Astrocyte (in vitro differentiated cells and primary cell): ENCODE data around the gene ADCY3. TPM values are rescaled to one million over a fixed set of nuclear protein-coding genes. Genes with fewer than 3 reads are reported as not detected.
A peak's percentile ranks its signal among the peaks of the same experiment; 100 is the strongest.

Source experiments
- DNase-seq: peaks from one replicate; pipeline ENCODE4 v3.0.0-alpha.2; 2010; ENCODE audit warnings: low read depth
- FAIRE-seq: peaks from 2 replicates; lab custom pipeline; 2011; peaks lifted over from hg19 to GRCh38; lab: Jason Lieb, UNC
- H2AFZ ChIP-seq: 2 replicates; pipeline ENCODE4 v1.6.0; 2012; ENCODE audit warnings: low read depth, low read length, inconsistent platforms
- H3K27ac ChIP-seq: 2 replicates; pipeline ENCODE4 v1.5.1; 2011; ENCODE audit warnings: low read depth, low read length, inconsistent platforms
- H3K27me3 ChIP-seq: 2 replicates; pipeline ENCODE4 v1.6.0; 2011; ENCODE audit warnings: low read length, inconsistent platforms; ENCODE audit not compliant: insufficient read depth
- H3K36me3 ChIP-seq: 2 replicates; pipeline ENCODE4 v1.5.1; 2011; ENCODE audit warnings: low read length, inconsistent platforms; ENCODE audit not compliant: insufficient read depth
- H3K4me1 ChIP-seq: 2 replicates; pipeline ENCODE4 v1.5.1; 2011; ENCODE audit warnings: low read length, inconsistent platforms; ENCODE audit not compliant: insufficient read depth
- H3K4me2 ChIP-seq: 2 replicates; pipeline ENCODE4 v1.6.0; 2012; ENCODE audit warnings: low read length, inconsistent platforms
- H3K4me3 ChIP-seq: 2 replicates; pipeline ENCODE4 v1.5.1; 2011; ENCODE audit warnings: low read depth, mild to moderate bottlenecking, low read length, inconsistent platforms; ENCODE audit not compliant: insufficient read depth
- H3K79me2 ChIP-seq: 2 replicates; pipeline ENCODE4 v1.6.0; 2012; ENCODE audit warnings: mild to moderate bottlenecking, low read length, inconsistent platforms; ENCODE audit not compliant: insufficient read depth
- H3K9ac ChIP-seq: 2 replicates; pipeline ENCODE4 v1.6.0; 2012; ENCODE audit warnings: mild to moderate bottlenecking, low read length, inconsistent platforms
- H3K9me3 ChIP-seq: 2 replicates; pipeline ENCODE4 v1.5.1; 2012; ENCODE audit warnings: low read depth, mild to moderate bottlenecking, low read length, inconsistent platforms; ENCODE audit not compliant: insufficient read depth
- H4K20me1 ChIP-seq: 2 replicates; pipeline ENCODE4 v1.6.0; 2012; ENCODE audit warnings: low read length, inconsistent platforms; ENCODE audit not compliant: insufficient read depth
- H3K27ac Mint-ChIP-seq: one replicate; pipeline ENCODE4 v1.8.0; 2021; ENCODE audit warnings: mild to moderate bottlenecking, mixed read lengths; ENCODE audit not compliant: unreplicated experiment
- H3K27me3 Mint-ChIP-seq: one replicate; pipeline ENCODE4 v1.8.0; 2021; ENCODE audit warnings: low read depth, mixed read lengths; ENCODE audit not compliant: unreplicated experiment
- H3K36me3 Mint-ChIP-seq: one replicate; pipeline ENCODE4 v1.8.0; 2021; ENCODE audit warnings: low read depth, mixed read lengths; ENCODE audit not compliant: unreplicated experiment
- H3K4me1 Mint-ChIP-seq: one replicate; pipeline ENCODE4 v1.8.0; 2021; ENCODE audit warnings: low read depth, mixed read lengths; ENCODE audit not compliant: unreplicated experiment
- H3K4me3 Mint-ChIP-seq: one replicate; pipeline ENCODE4 v1.8.0; 2021; ENCODE audit warnings: mild to moderate bottlenecking, moderate library complexity, mixed read lengths; ENCODE audit not compliant: unreplicated experiment
- H3K9me3 Mint-ChIP-seq: one replicate; pipeline ENCODE4 v1.8.0; 2021; ENCODE audit warnings: mild to moderate bottlenecking, mixed read lengths; ENCODE audit not compliant: unreplicated experiment
- CTCF ChIP-seq: IDR thresholded peaks from 2 replicates; pipeline ENCODE4 v1.5.1; 2011; ENCODE audit warnings: low read depth, mild to moderate bottlenecking, inconsistent platforms, low read length, moderate library complexity; ENCODE audit not compliant: insufficient read depth
- EZH2 ChIP-seq: IDR thresholded peaks from 2 replicates; pipeline ENCODE4 v1.6.1; 2012; ENCODE audit warnings: mild to moderate bottlenecking, low read length, inconsistent platforms; ENCODE audit not compliant: insufficient read depth
- total RNA-seq: library from RNA; stranded (reverse); gene quantifications from 2 replicates; pipeline ENCODE4 v1.2.1, GENCODE V29; 2021

ADCY3 gene
- total RNA-seq, 1 donor from 2014 or later: 12.5 TPM

DNA sequence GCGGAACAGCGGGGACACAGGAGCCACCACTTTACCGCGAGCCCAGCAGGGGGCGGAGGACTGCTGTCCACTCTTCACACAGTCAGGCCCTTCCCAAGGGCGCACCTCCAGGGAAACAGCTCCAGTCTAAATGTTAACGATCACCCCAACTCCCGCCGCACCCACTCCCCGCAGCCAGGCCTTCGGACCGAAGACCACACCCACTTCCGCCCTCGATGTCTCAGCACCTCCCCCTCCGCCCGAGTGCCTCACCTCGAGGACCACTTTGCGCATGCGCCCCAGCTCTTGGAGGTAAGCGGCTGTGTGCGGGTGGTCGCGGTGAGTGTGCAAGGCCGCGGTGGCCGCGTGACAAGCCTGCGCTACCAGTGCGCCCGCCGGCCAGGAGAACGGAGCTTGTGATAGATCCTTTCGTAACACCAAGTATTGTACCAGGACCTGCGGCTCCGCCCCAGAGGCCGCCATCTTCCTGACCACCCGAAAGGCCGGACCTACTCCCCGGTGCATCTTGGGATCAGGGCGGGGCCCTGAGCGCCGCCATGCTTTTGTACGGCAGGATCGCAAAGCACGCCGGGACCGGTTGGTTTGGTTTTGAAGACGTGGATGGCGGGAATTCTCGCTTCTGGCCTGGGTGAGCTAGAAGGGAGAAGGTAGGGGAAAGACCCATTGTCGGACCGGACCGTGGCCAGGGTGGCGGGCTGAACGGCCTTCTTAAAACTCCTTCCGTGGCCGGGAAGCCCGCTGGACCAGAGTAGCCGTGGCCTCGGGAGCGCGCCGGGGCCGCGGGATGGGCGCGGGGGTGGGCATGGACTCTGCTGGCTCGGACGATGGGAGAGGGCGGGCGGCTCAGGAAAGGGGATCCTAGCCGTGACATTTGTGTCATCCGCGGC is 126.9 kb downstream of the ADCY3 start, which contains the start of the genes CENPO and PTRHD1:
CENPO (plus strand) TSS at position 552 of the 887 bp plus-strand sequence. CDS start 495 bp downstream, outside the sequence.
PTRHD1 (minus strand) TSS at position 518 of the 887 bp plus-strand sequence; CDS start at position 504, 14 bp downstream.
- peak within 1 kb of the TSS; percentile 93 for H2AFZ ChIP-seq
- H3K27me3 Mint-ChIP-seq: no peaks in the 10 kb centered on the region
- peaks cover 10% of the 10 kb centered on the region for H3K36me3 Mint-ChIP-seq
- peaks cover 10% of the 10 kb centered on the region for H3K4me1 ChIP-seq
- no peaks in the 10 kb centered on the region for H3K36me3 ChIP-seq
- no peaks in the 10 kb centered on the region for H3K9me3 ChIP-seq
- no peaks in the 10 kb centered on the region for H3K27me3 ChIP-seq
- DNase-seq (peak; percentile 89), FAIRE-seq (no peak)
- no peak for TF ChIP-seq EZH2
- TF ChIP-seq CTCF: peak; percentile 43
- peak within 1 kb of the TSS; percentile 99 for H3K27ac Mint-ChIP-seq
- peak within 1 kb of the TSS; percentile 98 for H3K27ac ChIP-seq
- no peaks in the 10 kb centered on the region for H3K9me3 Mint-ChIP-seq
- H3K4me2 ChIP-seq: peak within 1 kb of the TSS; percentile 96
- H3K4me3 ChIP-seq: peak within 1 kb of the TSS; percentile 88
- peak within 1 kb of the TSS; percentile 97 for H3K9ac ChIP-seq
- peak within 1 kb of the TSS; percentile 96 for H3K4me3 Mint-ChIP-seq
- H4K20me1 ChIP-seq: peaks cover 8% of the 10 kb centered on the region
- H3K4me1 Mint-ChIP-seq: peaks cover 12% of the 10 kb centered on the region
- peaks cover 48% of the 10 kb centered on the region for H3K79me2 ChIP-seq

- H3K27ac Mint-ChIP-seq: peak overlapping the region; percentile 99
- DNase-seq (no peak), FAIRE-seq (no peak)
- peak overlapping the region; percentile 96 for H3K4me3 Mint-ChIP-seq
- H3K9me3 Mint-ChIP-seq: no peaks in the 10 kb centered on the region
- peaks cover 8% of the 10 kb centered on the region for H3K36me3 Mint-ChIP-seq
- Histone ChIP-seq H3K9me3 (no peaks in the 10 kb centered on the region), H3K36me3 (no peaks in the 10 kb centered on the region), H3K4me3 (peak overlapping the region; percentile 88), H3K9ac (peak overlapping the region; percentile 97), H2AFZ (peak overlapping the region; percentile 93), H3K4me2 (peak overlapping the region; percentile 96), H3K27ac (peak overlapping the region; percentile 98), H4K20me1 (peaks cover 8% of the 10 kb centered on the region), H3K79me2 (peaks cover 42% of the 10 kb centered on the region), H3K27me3 (no peaks in the 10 kb centered on the region), H3K4me1 (peaks cover 10% of the 10 kb centered on the region)
- TF ChIP-seq EZH2 (no peak), CTCF (no peak)
- no peaks in the 10 kb centered on the region for H3K27me3 Mint-ChIP-seq
- peaks cover 12% of the 10 kb centered on the region for H3K4me1 Mint-ChIP-seq
Measured at GRCh38 chr2:24792542-24792873, 127.5 kb downstream of the ADCY3 start.

GRCh38 chr2:24791452-24791851 is 128.6 kb downstream of the ADCY3 start:
- DNase-seq (no peak), FAIRE-seq (no peak)
- Histone ChIP-seq H3K79me2 (peaks cover 32% of the 10 kb centered on the region), H3K36me3 (no peaks in the 10 kb centered on the region), H3K27me3 (no peaks in the 10 kb centered on the region), H3K4me1 (peaks cover 10% of the 10 kb centered on the region), H4K20me1 (peaks cover under 1% of the 10 kb centered on the region), H3K9ac (no peak overlapping the region), H3K9me3 (no peaks in the 10 kb centered on the region), H3K4me3 (no peak overlapping the region), H2AFZ (no peak overlapping the region), H3K27ac (no peak overlapping the region), H3K4me2 (no peak overlapping the region)
- Mint-ChIP-seq H3K27me3 (no peaks in the 10 kb centered on the region), H3K9me3 (no peaks in the 10 kb centered on the region), H3K4me1 (peaks cover 12% of the 10 kb centered on the region), H3K36me3 (peaks cover 5% of the 10 kb centered on the region), H3K27ac (no peak overlapping the region), H3K4me3 (no peak overlapping the region)
- TF ChIP-seq EZH2 (no peak), CTCF (no peak)
